Panc1 (cell line): ENCODE data around the gene SLIT3. TPM values are rescaled to one million over a fixed set of nuclear protein-coding genes. Genes with fewer than 3 reads are reported as not detected.

Source experiments
- ATAC-seq: fragments of 200-7000 bp; cut with Tn5 transposase; 2 replicates; pipeline ENCODE4 v1.9.1; 2020; ENCODE audit warnings: mild to moderate bottlenecking, moderate library complexity
- BruUV-seq: library from RNA; stranded (reverse); fragments of 400-500 nt; replicated peaks from 2 replicates; lab custom pipeline; 2021; lab: Mats Ljungman, UMichigan
- CTCF ChIA-PET: fragments of 300-600 bp; sonication (Branson Sonifier 250); formaldehyde crosslinking; loops from one replicate; lab custom pipeline; 2022; ENCODE audit warnings: antibody characterized with exemption; lab: Charles Lee
- POLR2A ChIA-PET: fragments of 300-600 bp; sonication (Branson Sonifier 250); formaldehyde crosslinking; loops from one replicate; lab custom pipeline; 2022; ENCODE audit warnings: antibody characterized with exemption; lab: Charles Lee
- DNase-seq: peaks from one replicate; pipeline ENCODE4 v3.0.0-alpha.2; 2010; ENCODE audit warnings: low read depth, low spot score
- H3K27ac ChIP-seq: 2 replicates; pipeline ENCODE4 v1.5.1; 2011; ENCODE audit warnings: mild to moderate bottlenecking, low read length, inconsistent platforms
- H3K27me3 ChIP-seq: fragments of 200-500 bp; sonication (Bioruptor generic); 2 replicates; pipeline ENCODE4 v1.6.0; 2014; ENCODE audit warnings: low read length, inconsistent platforms; ENCODE audit not compliant: control insufficient read depth, insufficient read depth
- H3K36me3 ChIP-seq: fragments of 200-500 bp; sonication (Bioruptor generic); 2 replicates; pipeline ENCODE4 v1.5.1; 2014; ENCODE audit warnings: inconsistent platforms, mild to moderate bottlenecking, low read length, moderate library complexity; ENCODE audit not compliant: control insufficient read depth, insufficient read depth
- H3K4me1 ChIP-seq: 2 replicates; pipeline ENCODE4 v1.5.1; 2011; ENCODE audit warnings: inconsistent platforms, mild to moderate bottlenecking, low read length, moderate library complexity; ENCODE audit not compliant: control insufficient read depth, insufficient read depth
- H3K4me3 ChIP-seq, 2 experiments: 2 replicates each; pipeline ENCODE4 v1.5.1; 2011 to 2012; ENCODE audit warnings: low read depth in 2 of 2, low read length in 2 of 2, mild to moderate bottlenecking in 2 of 2, inconsistent platforms in 1 of 2, moderate library complexity in 1 of 2
- H3K9me3 ChIP-seq: fragments of 200-500 bp; sonication (Bioruptor generic); 2 replicates; pipeline ENCODE4 v1.5.1; 2014; ENCODE audit warnings: low read depth, mild to moderate bottlenecking, inconsistent platforms, low read length, moderate library complexity; ENCODE audit not compliant: control insufficient read depth, insufficient read depth
- CTCF ChIP-seq: fragments of 450-650 bp; IDR thresholded peaks from 2 replicates; pipeline ENCODE4 v1.5.1; 2017; ENCODE audit warnings: mild to moderate bottlenecking
- POLR2AphosphoS5 ChIP-seq: IDR thresholded peaks from 2 replicates; pipeline ENCODE4 v1.6.1; 2012; ENCODE audit warnings: mild to moderate bottlenecking, low read depth, low read length, moderate library complexity
- REST ChIP-seq, 2 experiments: IDR thresholded peaks; 2 replicates each; pipeline ENCODE4 v1.6.1; 2011 to 2012; ENCODE audit warnings: low read depth in 2 of 2, control low read depth in 1 of 2, low read length in 1 of 2, mild to moderate bottlenecking in 1 of 2, moderate library complexity in 1 of 2; ENCODE audit not compliant: insufficient read depth in 1 of 2
- SIN3A ChIP-seq: IDR thresholded peaks from 2 replicates; pipeline ENCODE4 v1.6.1; 2012; ENCODE audit warnings: low read depth, mild to moderate bottlenecking, low read length, moderate library complexity, borderline replicate concordance; ENCODE audit not compliant: insufficient read depth
- TCF7L2 ChIP-seq: IDR thresholded peaks from 2 replicates; pipeline ENCODE4 v1.6.1; 2011; ENCODE audit warnings: mild to moderate bottlenecking, low read depth, low read length, inconsistent platforms
- in situ Hi-C: cut with HindIII; loops from 2 replicates; pipeline ENCODE4 v1.10.0; 2016; ENCODE audit warnings: low sequenced_read_pairs, low pct_unique_long_range_greater_than_20kb
- intact Hi-C: fragments of 100-400 bp; cut with micrococcal nuclease; formaldehyde crosslinking; loops from one replicate; pipeline ENCODE4 v1.10.0; 2022; ENCODE audit not compliant: unreplicated experiment
- total RNA-seq: library from RNA; stranded (reverse); gene quantifications from one replicate; pipeline ENCODE4 v1.2.1, GENCODE V29; 2021; ENCODE audit not compliant: unreplicated experiment

SLIT3 gene
- total RNA-seq, 1 experiment from 2014 or later: 26.4 TPM

DNA sequence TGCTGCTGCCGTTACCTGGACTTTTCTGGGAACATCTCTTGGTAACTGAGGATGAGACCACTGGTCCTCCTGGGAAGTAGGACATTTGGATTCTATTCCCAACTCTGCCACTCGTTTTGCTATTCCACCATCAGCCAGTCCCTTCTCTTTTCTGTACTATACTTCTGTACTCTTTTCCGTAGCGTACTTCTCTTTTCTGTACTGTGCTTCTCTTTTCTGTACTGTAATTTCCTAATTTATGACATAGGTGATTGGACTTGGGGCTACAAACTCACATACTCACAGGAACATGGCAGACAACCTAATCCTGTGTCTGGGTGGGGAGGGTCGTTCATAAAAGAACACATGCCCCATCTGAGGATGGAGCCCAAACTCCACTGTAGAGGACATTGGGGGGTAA lies 386.4 kb downstream of the SLIT3 start:
- no peak for TF ChIP-seq SIN3A
- peaks cover 4% of the 10 kb centered on the region; the same call in 1 of the 2 replicates for H3K27me3 ChIP-seq
- POLR2A ChIA-PET: no interaction called here
- intact Hi-C loops: no loop called here
- no peak overlapping the region for H3K4me3 ChIP-seq
- H3K27ac ChIP-seq: no peak overlapping the region
- H3K9me3 ChIP-seq: no peaks in the 10 kb centered on the region
- BruUV-seq: no TSS peak
- in situ Hi-C loops: no loop called here
- ATAC-seq: no peak
- no peak for DNase-seq
- H3K4me1 ChIP-seq: no peaks in the 10 kb centered on the region
- CTCF ChIA-PET: no interaction called here
- H3K36me3 ChIP-seq: no peaks in the 10 kb centered on the region

DNA sequence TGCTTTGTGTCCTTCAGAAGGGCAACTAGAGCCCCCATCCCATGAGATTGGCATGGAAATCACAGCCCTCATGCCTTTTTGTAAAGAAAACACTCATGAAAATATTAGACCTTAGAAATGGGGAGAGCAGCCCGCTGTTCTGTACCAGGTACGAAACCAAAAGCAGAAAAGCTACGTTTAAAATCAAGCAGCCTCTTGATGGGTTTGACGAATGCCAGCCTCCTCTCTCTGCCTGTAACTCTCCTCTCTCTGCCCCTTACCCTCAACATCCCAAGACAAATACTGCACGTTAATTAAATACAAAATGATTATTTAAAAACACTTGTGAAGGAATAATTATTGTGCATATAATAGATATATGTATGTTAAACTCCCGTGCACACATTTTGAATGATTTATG lies 390.1 kb downstream of the SLIT3 start:
- TF ChIP-seq SIN3A (no peak), CTCF (no peak)
- no peak for DNase-seq
- H3K9me3 ChIP-seq: no peaks in the 10 kb centered on the region
- CTCF ChIA-PET: no interaction called here
- no peaks in the 10 kb centered on the region for H3K36me3 ChIP-seq
- H3K27ac ChIP-seq: no peak overlapping the region
- POLR2A ChIA-PET: no interaction called here
- no peaks in the 10 kb centered on the region for H3K27me3 ChIP-seq
- ATAC-seq: no peak
- H3K4me3 ChIP-seq: no peak overlapping the region
- intact Hi-C loops: no loop called here
- in situ Hi-C loops: no loop called here
- no peaks in the 10 kb centered on the region for H3K4me1 ChIP-seq
- BruUV-seq: no TSS peak

- TF ChIP-seq CTCF: no peak
- TF ChIP-seq TCF7L2: no peak
- TF ChIP-seq REST (IDR thresholded peaks at IDR 0.05; ENCODE audit: insufficient read depth in 1 of 2, low read depth in 2 of 2, low read length in 1 of 2): no peak
- no peak for TF ChIP-seq POLR2AphosphoS5
- no peak for TF ChIP-seq SIN3A
- DNase-seq (no peak), ATAC-seq (no peak)
- no peaks in the 10 kb centered on the region for H3K27me3 ChIP-seq
- in situ Hi-C loops: no loop called here
- POLR2A ChIA-PET: no interaction called here
- H3K4me3 ChIP-seq: no peak overlapping the region
- H3K4me1 ChIP-seq: no peaks in the 10 kb centered on the region
- BruUV-seq: no TSS peak
- CTCF ChIA-PET: no interaction called here
- no peaks in the 10 kb centered on the region for H3K36me3 ChIP-seq
- H3K9me3 ChIP-seq: no peaks in the 10 kb centered on the region
- H3K27ac ChIP-seq: no peak overlapping the region
- intact Hi-C loops: no loop called here
Measured at GRCh38 chr5:168908207-168908606, 392.7 kb downstream of the SLIT3 start.
